GM18526 (cell line): ENCODE results near the gene ALB.

Experiments used
- POLR2A ChIP-seq: IDR thresholded peaks from 3 replicates; pipeline ENCODE4 v1.6.1; 2011; ENCODE audit not compliant: insufficient read length; ENCODE audit errors: extremely low read depth

Gene ALB

DNA sequence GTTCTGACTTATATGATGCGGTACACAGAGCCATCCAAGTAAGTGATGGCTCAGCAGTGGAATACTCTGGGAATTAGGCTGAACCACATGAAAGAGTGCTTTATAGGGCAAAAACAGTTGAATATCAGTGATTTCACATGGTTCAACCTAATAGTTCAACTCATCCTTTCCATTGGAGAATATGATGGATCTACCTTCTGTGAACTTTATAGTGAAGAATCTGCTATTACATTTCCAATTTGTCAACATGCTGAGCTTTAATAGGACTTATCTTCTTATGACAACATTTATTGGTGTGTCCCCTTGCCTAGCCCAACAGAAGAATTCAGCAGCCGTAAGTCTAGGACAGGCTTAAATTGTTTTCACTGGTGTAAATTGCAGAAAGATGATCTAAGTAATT, 16.5 kb downstream of the ALB start:
- TF ChIP-seq POLR2A, result no peak

DNA sequence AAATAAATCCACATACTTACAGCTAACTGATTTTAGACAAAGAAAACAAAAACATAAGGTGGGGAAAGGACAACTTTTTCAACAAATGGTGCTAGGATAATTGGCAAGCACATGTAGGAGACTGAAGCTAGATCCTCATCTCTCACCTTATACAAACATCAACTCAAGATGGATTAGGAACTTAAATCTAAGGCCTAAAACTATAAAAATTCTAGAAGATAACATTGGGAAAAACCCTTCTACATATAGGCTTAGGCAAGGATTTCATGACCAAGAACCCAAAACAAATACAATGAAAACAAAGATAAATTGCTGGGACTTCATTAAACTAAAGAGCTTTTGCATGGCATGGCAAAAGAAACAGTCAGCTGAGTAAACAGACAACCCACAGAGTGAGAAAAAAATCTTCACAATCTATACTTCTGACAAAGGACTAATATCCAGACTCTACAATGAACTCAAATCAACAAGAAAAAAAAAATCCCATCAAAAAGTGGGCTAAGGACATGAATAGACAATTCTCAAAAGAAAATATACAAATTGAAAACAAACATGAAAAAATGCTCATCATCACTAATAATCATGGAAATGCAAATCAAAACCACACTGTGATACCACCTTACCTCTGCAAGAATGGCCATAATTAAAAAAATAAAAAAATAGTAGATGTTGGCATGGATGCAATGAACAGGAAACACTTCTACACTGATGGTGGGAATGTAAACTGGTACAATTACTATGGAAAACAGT, 17.8 kb downstream of the ALB start:
- no peak for TF ChIP-seq POLR2A

GRCh38 chr4:73422458-73422752, 18.3 kb downstream of the ALB start:
- no peak for TF ChIP-seq POLR2A

GRCh38 chr4:73423184-73423583, 19.1 kb downstream of the ALB start:
- no peak for TF ChIP-seq POLR2A

GRCh38 chr4:73426666-73427065, 22.6 kb downstream of the ALB start:
- TF ChIP-seq POLR2A, result no peak

GRCh38 chr4:73429118-73429517, 25.0 kb downstream of the ALB start:
- TF ChIP-seq POLR2A, result no peak

DNA sequence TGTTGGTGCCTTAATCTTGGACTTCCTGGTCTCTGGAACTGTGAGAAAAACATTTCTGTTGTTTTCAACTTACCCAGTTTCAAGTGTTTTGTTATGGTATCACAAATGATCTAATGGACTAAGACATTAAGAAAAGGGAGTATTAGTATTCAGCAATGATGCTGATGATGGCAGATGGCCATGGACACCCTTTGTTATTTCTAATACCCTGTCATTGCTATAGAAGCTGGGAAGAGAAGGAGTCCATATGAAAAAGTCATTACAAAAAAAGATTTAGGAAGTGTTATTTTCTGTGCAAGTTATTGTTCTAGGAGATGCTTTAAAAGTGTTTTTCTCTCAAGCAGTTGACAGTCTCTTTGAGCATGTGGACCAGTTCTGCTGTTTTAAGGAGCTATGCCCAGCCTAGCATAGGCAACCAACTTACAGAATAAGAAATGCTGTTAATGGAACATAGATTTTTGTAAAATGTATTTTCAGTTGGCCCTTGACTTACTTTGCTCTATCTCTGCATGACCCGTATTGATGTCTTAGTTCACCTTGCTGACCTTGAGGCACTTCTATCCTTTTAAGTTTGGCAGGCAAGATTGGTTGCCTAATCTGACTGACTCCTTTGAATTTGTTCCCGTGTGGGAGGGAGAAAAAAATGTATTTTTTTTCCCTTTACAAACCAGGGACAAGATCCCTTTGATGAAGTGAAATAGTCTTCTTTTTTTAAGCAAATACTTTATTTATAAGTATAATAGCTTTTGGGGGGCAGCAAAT, 25.9 kb downstream of the ALB start:
- TF ChIP-seq POLR2A, result no peak

DNA sequence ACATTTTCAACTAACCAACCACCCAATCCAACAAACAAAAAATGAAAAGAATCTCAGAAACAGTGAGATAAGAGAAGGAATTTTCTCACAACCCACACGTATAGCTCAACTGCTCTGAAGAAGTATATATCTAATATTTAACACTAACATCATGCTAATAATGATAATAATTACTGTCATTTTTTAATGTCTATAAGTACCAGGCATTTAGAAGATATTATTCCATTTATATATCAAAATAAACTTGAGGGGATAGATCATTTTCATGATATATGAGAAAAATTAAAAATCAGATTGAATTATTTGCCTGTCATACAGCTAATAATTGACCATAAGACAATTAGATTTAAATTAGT, 27.7 kb downstream of the ALB start:
- TF ChIP-seq POLR2A, result no peak

DNA sequence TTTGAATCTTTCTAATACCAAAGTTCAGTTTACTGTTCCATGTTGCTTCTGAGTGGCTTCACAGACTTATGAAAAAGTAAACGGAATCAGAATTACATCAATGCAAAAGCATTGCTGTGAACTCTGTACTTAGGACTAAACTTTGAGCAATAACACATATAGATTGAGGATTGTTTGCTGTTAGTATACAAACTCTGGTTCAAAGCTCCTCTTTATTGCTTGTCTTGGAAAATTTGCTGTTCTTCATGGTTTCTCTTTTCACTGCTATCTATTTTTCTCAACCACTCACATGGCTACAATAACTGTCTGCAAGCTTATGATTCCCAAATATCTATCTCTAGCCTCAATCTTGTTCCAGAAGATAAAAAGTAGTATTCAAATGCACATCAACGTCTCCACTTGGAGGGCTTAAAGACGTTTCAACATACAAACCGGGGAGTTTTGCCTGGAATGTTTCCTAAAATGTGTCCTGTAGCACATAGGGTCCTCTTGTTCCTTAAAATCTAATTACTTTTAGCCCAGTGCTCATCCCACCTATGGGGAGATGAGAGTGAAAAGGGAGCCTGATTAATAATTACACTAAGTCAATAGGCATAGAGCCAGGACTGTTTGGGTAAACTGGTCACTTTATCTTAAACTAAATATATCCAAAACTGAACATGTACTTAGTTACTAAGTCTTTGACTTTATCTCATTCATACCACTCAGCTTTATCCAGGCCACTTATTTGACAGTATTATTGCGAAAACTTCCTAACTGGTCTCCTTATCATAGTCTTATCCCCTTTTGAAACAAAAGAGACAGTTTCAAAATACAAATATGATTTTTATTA, 28.3 kb downstream of the ALB start:
- TF ChIP-seq POLR2A, result no peak

DNA sequence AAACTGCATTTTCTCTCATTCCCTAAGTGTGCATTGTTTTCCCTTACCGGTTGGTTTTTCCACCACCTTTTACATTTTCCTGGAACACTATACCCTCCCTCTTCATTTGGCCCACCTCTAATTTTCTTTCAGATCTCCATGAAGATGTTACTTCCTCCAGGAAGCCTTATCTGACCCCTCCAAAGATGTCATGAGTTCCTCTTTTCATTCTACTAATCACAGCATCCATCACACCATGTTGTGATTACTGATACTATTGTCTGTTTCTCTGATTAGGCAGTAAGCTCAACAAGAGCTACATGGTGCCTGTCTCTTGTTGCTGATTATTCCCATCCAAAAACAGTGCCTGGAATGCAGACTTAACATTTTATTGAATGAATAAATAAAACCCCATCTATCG, 29.1 kb downstream of the ALB start:
- no peak for TF ChIP-seq POLR2A

DNA sequence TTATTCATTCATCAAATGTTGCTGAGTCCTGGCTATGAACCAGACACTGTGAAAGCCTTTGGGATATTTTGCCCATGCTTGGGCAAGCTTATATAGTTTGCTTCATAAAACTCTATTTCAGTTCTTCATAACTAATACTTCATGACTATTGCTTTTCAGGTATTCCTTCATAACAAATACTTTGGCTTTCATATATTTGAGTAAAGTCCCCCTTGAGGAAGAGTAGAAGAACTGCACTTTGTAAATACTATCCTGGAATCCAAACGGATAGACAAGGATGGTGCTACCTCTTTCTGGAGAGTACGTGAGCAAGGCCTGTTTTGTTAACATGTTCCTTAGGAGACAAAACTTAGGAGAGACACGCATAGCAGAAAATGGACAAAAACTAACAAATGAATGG, 30.2 kb downstream of the ALB start:
- TF ChIP-seq POLR2A, result no peak

GRCh38 chr4:73435984-73436383, 31.9 kb downstream of the ALB start, which contains the start of gene AFP:
AFP (plus strand) TSS chr4:73436221; CDS start chr4:73436263, 42 bp downstream.
- TF ChIP-seq POLR2A, result no peak

DNA sequence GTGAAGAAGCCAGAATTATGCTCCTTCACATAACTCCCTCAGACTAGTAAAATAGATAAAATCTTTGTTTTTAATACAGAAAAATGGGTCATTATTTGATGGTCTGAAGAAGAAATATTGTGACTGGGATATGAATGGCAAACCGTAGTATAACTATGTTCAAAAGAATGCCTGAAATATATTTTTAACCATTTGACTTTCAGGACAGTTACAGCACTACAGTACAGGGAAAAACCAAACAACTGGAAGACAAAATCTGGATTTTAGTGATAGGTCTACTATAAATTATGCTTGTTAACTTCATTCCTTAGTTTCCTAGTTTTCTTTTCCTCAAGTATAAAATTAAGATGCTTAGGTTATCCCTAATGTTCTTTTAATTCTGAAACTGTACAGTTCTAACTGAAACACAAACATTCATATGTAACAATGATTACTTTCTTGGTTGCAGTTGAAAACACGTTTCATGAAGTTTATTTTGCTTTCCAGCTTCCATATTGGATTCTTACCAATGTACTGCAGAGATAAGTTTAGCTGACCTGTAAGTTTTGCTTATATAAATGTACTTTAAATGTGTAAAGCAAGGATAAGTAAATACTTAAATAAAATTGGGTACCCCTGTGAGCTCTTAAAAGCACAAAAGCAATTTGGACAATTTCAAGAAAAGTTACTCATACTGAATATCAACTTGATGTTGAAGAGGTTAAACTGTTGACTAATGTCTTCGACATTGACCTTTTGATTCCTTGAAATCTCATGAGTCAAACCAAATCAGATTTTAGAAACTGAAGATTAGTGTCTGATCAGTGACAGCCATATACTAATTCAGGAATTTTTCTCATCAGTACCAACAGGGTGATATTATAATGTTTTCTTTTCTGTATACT, 32.8 kb downstream of the ALB start:
- TF ChIP-seq POLR2A, result no peak

DNA sequence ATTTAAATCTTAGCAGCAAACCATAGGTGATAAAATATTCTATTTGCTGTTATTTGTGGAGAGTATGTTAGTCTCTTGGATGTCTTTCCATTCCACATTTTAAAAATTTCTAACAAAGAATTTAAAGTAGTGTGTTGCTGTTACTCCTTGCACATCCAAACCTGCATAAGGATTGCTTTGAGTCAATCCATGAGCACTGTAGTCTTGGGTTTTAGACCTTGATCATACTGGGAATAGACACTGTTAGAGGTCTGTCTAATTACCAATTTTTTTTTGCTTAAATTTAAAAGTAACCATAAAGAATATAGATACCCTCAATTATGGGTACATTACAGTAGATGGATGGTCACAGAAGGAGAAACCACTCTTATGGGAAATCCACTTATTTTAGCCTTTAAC, 33.5 kb downstream of the ALB start:
- no peak for TF ChIP-seq POLR2A

DNA sequence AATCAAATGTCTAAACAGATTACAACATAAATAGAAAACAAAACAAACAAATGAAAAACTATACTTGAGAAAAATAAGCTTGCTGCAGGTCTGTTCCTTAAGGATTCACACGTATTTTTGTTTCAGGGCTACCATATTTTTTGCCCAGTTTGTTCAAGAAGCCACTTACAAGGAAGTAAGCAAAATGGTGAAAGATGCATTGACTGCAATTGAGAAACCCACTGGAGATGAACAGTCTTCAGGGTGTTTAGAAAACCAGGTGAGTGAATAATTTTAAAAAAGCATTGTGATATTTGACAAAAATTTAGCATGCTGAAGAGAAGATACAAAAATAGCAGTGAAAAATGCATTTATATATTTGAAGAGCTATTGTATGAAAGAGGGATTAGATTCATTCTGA, 34.0 kb downstream of the ALB start:
- TF ChIP-seq POLR2A, result no peak
